Limb (tissue), 2 donors: Measurements from ENCODE around the gene PLCB1.
"Not testable (repeated sequence)": the region's sequence is repeated elsewhere in the genome, so short reads cannot be mapped to it uniquely, and the experiment has no call there.

Source experiments
- DNase-seq, 2 donors: peaks; one replicate each; pipeline ENCODE4 v3.0.0-alpha.2; 2016; ENCODE audit errors: extremely low spot score in 2 of 2

PLCB1 gene

DNA sequence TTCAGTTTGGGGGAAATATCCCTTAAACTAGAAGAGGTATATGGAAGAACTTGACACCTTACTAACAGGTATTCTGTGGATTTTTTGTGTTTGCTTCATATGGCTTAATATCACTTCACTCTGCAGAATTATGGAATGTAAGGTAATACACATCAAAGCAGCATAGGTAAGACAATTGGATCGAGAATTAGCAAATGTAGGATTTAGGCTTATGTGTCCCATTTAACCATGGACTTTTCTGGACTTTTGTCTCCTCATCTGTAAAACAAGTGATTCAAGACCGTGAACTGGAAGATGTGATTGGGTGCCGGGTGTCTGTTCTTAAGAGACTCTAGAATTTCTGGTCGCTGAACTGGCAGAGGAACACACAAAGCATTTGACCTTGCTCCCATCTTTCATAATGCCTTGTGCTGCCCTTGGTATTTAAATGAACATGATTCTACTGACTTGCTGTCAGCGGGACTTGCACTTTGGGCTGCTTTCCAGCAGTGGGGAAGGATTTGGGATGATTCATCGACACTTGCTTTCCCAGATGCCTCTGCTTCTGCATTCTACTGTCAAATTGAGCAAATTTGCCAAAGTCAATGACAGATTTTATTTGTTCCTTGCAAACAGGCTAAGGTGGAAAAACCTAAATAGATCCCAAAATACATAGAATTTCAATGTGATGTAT is 199.8 kb downstream of the PLCB1 start:
- no peak for DNase-seq

GRCh38 chr20:8334641-8335040 is 202.6 kb downstream of the PLCB1 start:
- DNase-seq: no peak

DNA sequence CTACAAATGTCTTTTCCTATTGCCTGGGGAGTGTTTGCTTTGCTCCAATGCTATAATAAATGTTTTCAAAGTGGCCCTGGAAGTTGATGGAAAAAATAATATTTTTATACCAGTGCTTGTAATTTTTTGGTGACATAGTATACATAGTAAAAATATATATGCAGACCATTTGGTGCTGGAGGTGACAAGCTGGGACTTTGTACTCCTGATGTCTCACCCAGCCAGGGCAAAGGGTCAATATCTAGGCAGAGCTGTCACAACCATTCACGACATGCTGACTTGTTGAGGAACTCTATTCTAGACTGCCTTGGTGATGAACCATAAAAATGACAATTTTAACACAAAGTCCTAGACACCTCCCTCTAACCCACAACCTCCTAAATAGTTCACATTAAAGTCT is 203.0 kb downstream of the PLCB1 start:
- no peak for DNase-seq

DNA sequence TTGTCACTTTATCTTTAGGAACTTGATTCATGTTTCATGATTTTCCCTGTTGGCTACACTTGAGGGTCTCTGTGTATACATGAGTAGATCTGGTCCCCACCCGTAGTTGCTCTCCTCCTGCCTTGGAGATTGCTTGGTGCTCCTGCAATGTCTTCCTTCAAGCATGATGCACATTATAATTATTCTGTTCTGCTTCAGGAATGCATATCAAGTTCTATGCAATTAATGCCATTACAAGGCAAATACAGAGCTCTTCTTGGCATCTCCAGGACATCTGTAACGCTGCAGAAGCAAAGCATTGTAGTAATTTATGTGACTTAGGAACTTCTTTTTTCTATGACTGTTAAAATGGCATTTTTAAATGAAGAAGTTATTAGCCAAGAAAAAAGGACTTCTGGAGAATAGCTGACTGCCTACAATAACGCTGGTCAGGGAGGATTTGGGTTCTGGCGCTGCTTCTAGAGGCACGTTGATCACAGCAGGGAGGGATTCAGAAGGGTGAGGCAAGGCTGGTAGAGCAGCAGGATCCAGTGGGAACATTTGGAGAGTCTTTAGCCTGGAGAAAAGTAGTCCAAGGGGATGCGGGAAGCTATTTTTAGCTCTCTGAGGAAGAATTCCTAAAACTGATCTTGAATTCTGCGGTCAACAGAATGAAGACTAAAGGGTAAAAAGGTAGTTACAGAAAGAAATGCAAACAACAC is 203.6 kb downstream of the PLCB1 start:
- no peak for DNase-seq

- no peak for DNase-seq
Observed at GRCh38 chr20:8339349-8339748, 207.3 kb downstream of the PLCB1 start.

DNA sequence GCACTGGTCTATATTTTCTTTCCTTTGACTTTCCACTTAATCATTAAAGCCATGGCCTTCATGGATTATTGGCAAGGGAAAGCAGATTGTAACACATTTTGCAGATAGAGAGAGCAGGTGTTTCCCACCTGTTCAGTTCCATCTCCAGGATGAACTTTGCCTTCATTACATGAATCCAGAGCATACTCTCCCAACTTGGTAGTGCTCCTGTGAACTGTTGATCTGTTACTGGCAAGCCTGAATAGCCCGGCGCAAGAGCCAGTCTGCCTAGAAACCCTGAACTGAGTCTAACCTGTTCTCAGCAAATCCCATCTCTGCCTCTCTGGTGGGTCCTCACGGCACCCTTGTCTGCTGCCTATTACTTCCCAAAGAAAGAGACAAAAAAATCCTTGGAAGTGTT is 210.3 kb downstream of the PLCB1 start:
- DNase-seq: no peak

GRCh38 chr20:8344106-8344505 is 212.0 kb downstream of the PLCB1 start:
- DNase-seq: no peak

- DNase-seq: no peak
Observed at GRCh38 chr20:8344631-8345030, 212.6 kb downstream of the PLCB1 start.

DNA sequence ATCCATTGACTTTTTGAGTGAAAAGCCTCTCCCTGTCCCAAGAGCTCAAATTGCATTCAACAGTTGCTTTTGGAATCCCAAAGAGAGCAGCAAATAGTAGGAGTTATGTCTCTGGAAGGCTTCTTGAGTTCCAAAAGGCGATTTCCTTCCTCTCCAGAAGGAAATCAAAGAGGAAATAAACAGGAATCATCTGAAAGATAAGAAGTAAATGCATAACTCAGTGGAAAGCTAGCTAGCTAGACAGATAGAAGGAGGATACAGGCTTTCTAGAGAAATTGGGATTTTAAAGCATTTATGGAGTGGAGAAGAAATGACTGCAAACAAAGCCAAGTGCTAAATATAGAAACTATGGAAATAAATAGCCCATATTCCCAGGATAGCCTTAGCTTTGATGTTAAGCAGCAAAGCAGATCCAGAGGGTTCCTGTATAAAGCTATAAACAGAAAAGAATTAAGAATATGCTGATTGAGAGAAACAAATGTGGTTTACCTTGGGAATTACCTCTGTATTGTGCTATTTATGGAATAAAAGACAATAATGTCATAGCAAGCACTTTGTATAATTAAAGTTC is 214.7 kb downstream of the PLCB1 start:
- peak in 1 of 2 donors; percentile 38 for DNase-seq

GRCh38 chr20:8350225-8350624 is 218.2 kb downstream of the PLCB1 start:
- DNase-seq: not testable (repeated sequence)

DNA sequence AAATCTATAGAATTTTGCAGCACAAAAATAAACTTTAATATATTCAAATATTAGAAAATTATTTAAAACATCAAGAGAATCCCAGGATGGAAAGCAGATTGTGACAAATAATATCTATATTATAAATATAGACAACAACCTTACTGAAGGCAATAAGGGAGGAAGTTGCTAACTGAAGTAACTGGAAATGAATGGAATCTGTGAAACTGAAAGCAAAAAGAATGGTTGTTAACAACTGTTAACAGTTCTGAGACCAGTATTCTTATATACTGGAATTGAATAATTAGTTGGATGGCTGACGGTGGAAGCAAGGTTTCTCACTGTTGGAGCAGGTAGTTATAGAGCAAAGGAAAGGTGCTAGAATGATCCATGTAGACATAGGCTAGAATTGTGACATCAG is 220.4 kb downstream of the PLCB1 start:
- DNase-seq: no peak

- DNase-seq: no peak
Observed at GRCh38 chr20:8353512-8353911, 221.4 kb downstream of the PLCB1 start.

GRCh38 chr20:8355453-8355852 is 223.4 kb downstream of the PLCB1 start:
- DNase-seq: no peak

- DNase-seq: no peak
Observed at GRCh38 chr20:8356806-8357205, 224.7 kb downstream of the PLCB1 start.

GRCh38 chr20:8357703-8358102 is 225.6 kb downstream of the PLCB1 start:
- no peak for DNase-seq

DNA sequence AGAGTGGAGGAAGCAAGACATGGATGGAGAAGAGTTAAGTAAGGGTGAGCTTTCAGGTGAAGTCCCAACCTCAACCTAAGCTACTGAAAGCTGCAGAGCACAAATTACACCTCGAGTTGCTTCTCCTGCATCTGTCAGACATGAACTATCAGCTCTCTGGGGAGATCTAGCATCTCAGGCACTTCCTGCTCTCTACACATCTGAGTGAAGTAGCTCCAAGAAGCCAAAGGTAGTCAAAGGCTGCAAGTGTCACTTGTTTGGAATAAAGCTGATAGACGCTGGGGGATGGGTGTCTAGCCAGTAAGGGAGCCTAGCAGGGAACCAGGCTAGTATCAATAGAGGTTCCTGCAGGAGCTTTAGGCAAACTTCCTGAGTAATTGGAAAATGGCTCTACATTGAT is 228.0 kb downstream of the PLCB1 start:
- no peak for DNase-seq

GRCh38 chr20:8361006-8361652 is 229.1 kb downstream of the PLCB1 start:
- DNase-seq: no peak

GRCh38 chr20:8361779-8362178 is 229.7 kb downstream of the PLCB1 start:
- no peak for DNase-seq

DNA sequence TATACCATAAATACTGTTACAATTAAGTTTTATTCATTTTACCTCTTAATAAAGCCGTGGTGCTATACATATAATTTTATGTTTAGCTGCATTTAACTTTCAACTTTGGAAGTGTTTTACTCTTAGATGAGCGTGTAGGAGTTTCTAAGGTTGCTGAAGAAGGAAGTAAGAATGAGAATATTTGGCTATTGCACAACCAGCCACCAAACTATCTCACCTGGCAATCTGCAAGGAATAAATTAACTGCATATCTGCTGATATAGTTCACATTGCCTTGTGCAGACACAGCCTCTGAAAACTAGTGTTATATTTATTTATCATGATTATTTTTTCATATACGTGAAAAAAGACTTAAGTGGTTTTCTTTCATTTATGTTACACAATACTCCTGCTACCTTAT is 230.4 kb downstream of the PLCB1 start:
- no peak for DNase-seq

GRCh38 chr20:8363970-8364733 is 232.1 kb downstream of the PLCB1 start:
- DNase-seq: no peak

GRCh38 chr20:8364734-8365078 is 232.6 kb downstream of the PLCB1 start:
- no peak for DNase-seq

DNA sequence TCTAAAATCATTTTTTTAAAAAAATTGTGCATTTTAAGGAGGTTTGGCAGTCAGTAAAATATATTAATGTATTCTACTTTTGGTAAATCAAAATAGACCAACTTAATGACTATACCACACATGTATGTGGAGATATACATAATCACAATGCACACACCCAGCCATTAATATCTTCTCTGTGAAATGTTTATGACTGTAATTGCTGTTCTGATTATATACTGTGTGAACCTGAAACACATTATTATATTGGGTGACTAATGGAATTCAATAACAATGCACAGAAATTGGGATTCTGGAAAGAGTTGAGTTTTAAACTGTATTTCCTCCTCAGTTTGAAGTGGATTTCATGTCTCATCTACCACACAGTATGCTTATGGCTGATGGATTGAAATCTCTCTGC is 233.6 kb downstream of the PLCB1 start:
- no peak for DNase-seq
